ENCODE data around the gene MOSMO.

- no peak for TF ChIP-seq CTCF (IDR thresholded peaks at IDR 0.05)
- TF ChIP-seq POLR2A (IDR thresholded peaks at IDR 0.05): no peak
Measured at GRCh38 chr16:22003195-22003594, 4.7 kb upstream of the MOSMO start.

Measured in heart left ventricle (tissue), 13 donors.